ENCODE measurements around the gene CTAG1A. TPM values are rescaled to one million over a fixed set of nuclear protein-coding genes. Genes with fewer than 3 reads are reported as not detected.
A peak's percentile ranks its signal among the peaks of the same experiment; 100 is the strongest.

CTAG1A gene
- total and polyA plus RNA-seq, 2 donors (not counting 1 experiment from before 2014, with no cell fraction given), result not detected

DNA sequence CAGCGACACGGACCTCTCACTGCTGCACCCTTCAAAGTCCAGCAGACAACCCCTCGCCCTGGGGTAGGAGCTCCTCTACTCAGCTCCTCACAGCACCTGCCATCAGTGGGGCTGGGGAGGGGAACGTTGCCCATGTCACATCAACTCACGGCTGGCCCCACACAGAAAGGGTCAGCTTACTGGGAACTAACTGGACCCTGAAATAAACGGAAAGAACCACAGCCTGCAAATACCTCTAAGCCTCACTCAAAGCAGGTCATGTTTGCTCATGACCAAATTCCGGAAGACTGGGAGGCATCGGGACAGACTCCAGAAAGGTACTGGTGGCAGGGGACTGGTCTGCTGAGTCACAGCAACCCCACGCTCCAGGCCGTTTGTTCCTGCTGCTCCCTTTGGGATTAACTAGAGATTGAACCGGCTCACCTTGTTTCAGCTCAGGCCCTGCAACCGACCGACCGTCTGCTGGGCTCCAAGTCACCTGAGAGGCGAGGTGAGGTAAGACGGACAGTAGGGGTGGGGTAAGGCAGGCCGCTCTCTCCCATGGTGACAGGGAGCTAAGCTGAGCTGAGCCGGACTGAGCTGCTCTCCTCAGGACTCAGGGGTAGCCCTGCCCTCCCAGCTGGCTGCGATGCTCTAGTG, 43.9 kb upstream of the CTAG1A start:
- no peaks in the 10 kb centered on the region for H3K9me3 Mint-ChIP-seq (ENCODE audit: insufficient read depth)
- Histone ChIP-seq H3K4me1 (ENCODE audit: control insufficient read depth in 2 of 2, insufficient read depth in 2 of 2, low read length in 2 of 2) (peaks cover 20 to 38% of the 10 kb centered on the region in 2 donors), H3K9me3 (ENCODE audit: control extremely low read depth in 1 of 3, control insufficient read depth in 2 of 3, insufficient read depth in 1 of 3, low read length in 2 of 3) (no peaks in the 10 kb centered on the region), H3K27ac (ENCODE audit: low read length in 2 of 2) (no peak overlapping the region), H3K36me3 (replicated peaks in 1 of 2; ENCODE audit: control extremely low read depth in 1 of 2, control insufficient read depth in 1 of 2, extremely low read depth in 1 of 2, insufficient read depth in 2 of 2, low read length in 1 of 2) (no peaks in the 10 kb centered on the region), H3K79me2 (ENCODE audit: control insufficient read depth, insufficient read depth, low read length) (peaks cover 7% of the 10 kb centered on the region), H4K20me1 (ENCODE audit: control insufficient read depth, insufficient read depth, low read length, poor library complexity, severe bottlenecking) (no peaks in the 10 kb centered on the region), H2AFZ (ENCODE audit: insufficient read depth, low read depth, low read length, poor library complexity, severe bottlenecking) (no peak overlapping the region), H3K4me2 (replicated peaks; ENCODE audit: low read depth, low read length, poor library complexity, severe bottlenecking) (no peak overlapping the region), H3K27me3 (replicated peaks in 1 of 4; ENCODE audit: control extremely low read depth in 1 of 4, control insufficient read depth in 3 of 4, insufficient read depth in 4 of 4, low read length in 3 of 4) (no peaks in the 10 kb centered on the region), H3K9ac (ENCODE audit: low read length) (no peak overlapping the region), H3K4me3 (ENCODE audit: control extremely low read depth in 1 of 5, extremely low read depth in 1 of 5, insufficient read depth in 1 of 5, low read depth in 2 of 5, low read length in 4 of 5) (no peak overlapping the region)
- ATAC-seq (ENCODE audit: low read depth) (no peak), DNase-seq (no peak)
- no peaks in the 10 kb centered on the region for H3K27me3 Mint-ChIP-seq
- ChIA-PET CTCF (interaction anchor here (0.5 kb wide), 1 partner anchor 222 kb away, joined by 5 read pairs; no protein-coding TSS in a partner anchor), POLR2A (interaction anchor here (0.6 to 1.0 kb wide), 2 partner anchors 170 to 527 kb away, joined by 8 read pairs; no protein-coding TSS in a partner anchor)
- H3K27ac Mint-ChIP-seq, result no peak overlapping the region
- H3K4me1 Mint-ChIP-seq, result peaks cover 23% of the 10 kb centered on the region
- TF ChIP-seq CTCF (IDR thresholded peaks at IDR 0.05) (no peak), EZH2 (IDR thresholded peaks at IDR 0.05; ENCODE audit: borderline replicate concordance, insufficient read depth, low read depth, low read length, poor library complexity, severe bottlenecking) (no peak)
- intact Hi-C loops (cut with micrococcal nuclease), result no loop called here
- 98% methylated on average over 11 of the region's 19 CpGs for WGBS (ENCODE audit: insufficient coverage)
- H3K4me3 Mint-ChIP-seq, result no peak overlapping the region

DNA sequence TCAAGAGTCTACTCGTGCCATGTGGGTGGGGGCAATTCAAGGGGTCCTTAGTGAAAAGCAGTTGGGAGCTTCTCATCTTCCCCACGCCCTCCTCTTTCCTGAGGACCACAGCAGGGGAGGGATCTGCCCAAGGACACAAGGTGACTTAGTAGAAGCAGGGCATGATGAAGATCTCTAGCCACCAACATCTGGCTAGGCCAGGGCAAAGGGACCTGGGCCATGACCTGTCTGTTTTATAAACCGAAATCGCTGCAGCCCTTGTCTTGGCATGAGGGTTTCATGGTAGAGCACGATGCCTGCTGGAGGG, 43.4 kb upstream of the CTAG1A start:
- 69% methylated on average over 3 of the region's 5 CpGs for WGBS (ENCODE audit: insufficient coverage)
- H3K27ac Mint-ChIP-seq, result no peak overlapping the region
- no peak for TF ChIP-seq CTCF (IDR thresholded peaks at IDR 0.05)
- no peak for TF ChIP-seq EZH2 (IDR thresholded peaks at IDR 0.05; ENCODE audit: borderline replicate concordance, insufficient read depth, low read depth, low read length, poor library complexity, severe bottlenecking)
- POLR2A ChIA-PET, result interaction anchor here (0.6 kb wide), 1 partner anchor 528 kb away, joined by 8 read pairs; no protein-coding TSS in a partner anchor
- Histone ChIP-seq H3K9ac (ENCODE audit: low read length) (no peak overlapping the region), H2AFZ (ENCODE audit: insufficient read depth, low read depth, low read length, poor library complexity, severe bottlenecking) (no peak overlapping the region), H3K27me3 (replicated peaks in 1 of 4; ENCODE audit: control extremely low read depth in 1 of 4, control insufficient read depth in 3 of 4, insufficient read depth in 4 of 4, low read length in 3 of 4) (no peaks in the 10 kb centered on the region), H4K20me1 (ENCODE audit: control insufficient read depth, insufficient read depth, low read length, poor library complexity, severe bottlenecking) (no peaks in the 10 kb centered on the region), H3K4me1 (ENCODE audit: control insufficient read depth in 2 of 2, insufficient read depth in 2 of 2, low read length in 2 of 2) (peaks cover 20 to 41% of the 10 kb centered on the region in 2 donors), H3K4me2 (replicated peaks; ENCODE audit: low read depth, low read length, poor library complexity, severe bottlenecking) (no peak overlapping the region), H3K79me2 (ENCODE audit: control insufficient read depth, insufficient read depth, low read length) (peaks cover 7% of the 10 kb centered on the region), H3K9me3 (ENCODE audit: control extremely low read depth in 1 of 3, control insufficient read depth in 2 of 3, insufficient read depth in 1 of 3, low read length in 2 of 3) (no peaks in the 10 kb centered on the region), H3K27ac (ENCODE audit: low read length in 2 of 2) (peak overlapping the region in 1 of 2 donors; percentile 31), H3K4me3 (ENCODE audit: control extremely low read depth in 1 of 5, extremely low read depth in 1 of 5, insufficient read depth in 1 of 5, low read depth in 2 of 5, low read length in 4 of 5) (no peak overlapping the region), H3K36me3 (replicated peaks in 1 of 2; ENCODE audit: control extremely low read depth in 1 of 2, control insufficient read depth in 1 of 2, extremely low read depth in 1 of 2, insufficient read depth in 2 of 2, low read length in 1 of 2) (no peaks in the 10 kb centered on the region)
- peaks cover 26% of the 10 kb centered on the region for H3K4me1 Mint-ChIP-seq
- no peak for DNase-seq
- CTCF ChIA-PET, result interaction anchor here (0.5 kb wide), 1 partner anchor 223 kb away, joined by 5 read pairs; no protein-coding TSS in a partner anchor
- intact Hi-C loops (cut with micrococcal nuclease), result no loop called here
- H3K27me3 Mint-ChIP-seq, result no peaks in the 10 kb centered on the region
- no peak for ATAC-seq (ENCODE audit: low read depth)
- no peak overlapping the region for H3K4me3 Mint-ChIP-seq
- H3K9me3 Mint-ChIP-seq (ENCODE audit: insufficient read depth), result no peaks in the 10 kb centered on the region

Data from B cell (primary cell).